ENCODE results near the gene TCF7L2.

DNA sequence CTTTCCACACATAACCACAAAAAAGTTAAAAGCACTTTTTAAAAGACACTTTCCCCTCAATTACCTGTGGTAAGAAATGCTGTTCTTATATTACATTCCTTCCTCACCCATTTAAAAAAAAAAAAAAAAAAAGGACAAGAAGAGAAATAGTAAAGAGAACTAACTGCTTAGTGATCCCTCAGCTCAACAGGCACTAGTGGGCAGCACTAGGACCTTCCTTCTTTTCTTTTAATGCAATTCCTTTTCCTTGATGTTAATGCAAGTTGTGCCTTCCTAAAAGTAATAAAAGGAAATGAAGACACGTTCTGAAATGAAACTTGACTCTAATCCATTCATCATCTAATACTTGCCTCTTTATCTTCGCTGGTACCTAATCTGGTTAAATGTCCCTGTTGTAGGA lies 189.7 kb downstream of the TCF7L2 start:
- TF ChIP-seq, protein P1, sequence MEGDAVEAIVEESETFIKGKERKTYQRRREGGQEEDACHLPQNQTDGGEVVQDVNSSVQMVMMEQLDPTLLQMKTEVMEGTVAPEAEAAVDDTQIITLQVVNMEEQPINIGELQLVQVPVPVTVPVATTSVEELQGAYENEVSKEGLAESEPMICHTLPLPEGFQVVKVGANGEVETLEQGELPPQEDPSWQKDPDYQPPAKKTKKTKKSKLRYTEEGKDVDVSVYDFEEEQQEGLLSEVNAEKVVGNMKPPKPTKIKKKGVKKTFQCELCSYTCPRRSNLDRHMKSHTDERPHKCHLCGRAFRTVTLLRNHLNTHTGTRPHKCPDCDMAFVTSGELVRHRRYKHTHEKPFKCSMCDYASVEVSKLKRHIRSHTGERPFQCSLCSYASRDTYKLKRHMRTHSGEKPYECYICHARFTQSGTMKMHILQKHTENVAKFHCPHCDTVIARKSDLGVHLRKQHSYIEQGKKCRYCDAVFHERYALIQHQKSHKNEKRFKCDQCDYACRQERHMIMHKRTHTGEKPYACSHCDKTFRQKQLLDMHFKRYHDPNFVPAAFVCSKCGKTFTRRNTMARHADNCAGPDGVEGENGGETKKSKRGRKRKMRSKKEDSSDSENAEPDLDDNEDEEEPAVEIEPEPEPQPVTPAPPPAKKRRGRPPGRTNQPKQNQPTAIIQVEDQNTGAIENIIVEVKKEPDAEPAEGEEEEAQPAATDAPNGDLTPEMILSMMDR (conservative IDR thresholded peaks at IDR 0.05 in 1 of 2, IDR thresholded peaks at IDR 0.05 in 1 of 2; ENCODE audit: low read depth in 1 of 2, low read length in 2 of 2): peak; percentile 48 to 53
- TF ChIP-seq EZH2 (IDR thresholded peaks at IDR 0.05; ENCODE audit: low read length, missing control alignments): no peak
